GM23248 (cell line): Measurements from ENCODE around the gene CEP192. TPM values are rescaled to one million over a fixed set of nuclear protein-coding genes. Genes with fewer than 3 reads are reported as not detected.

Source experiments
- DNase-seq: peaks from one replicate; pipeline ENCODE4 v3.0.0-alpha.2; 2015
- H2AFZ ChIP-seq: fragments of 200-600 bp; sonication (generic); 2 replicates; pipeline ENCODE4 v1.6.1; 2016; ENCODE audit warnings: antibody characterized with exemption
- H3F3A ChIP-seq: fragments of 200-600 bp; sonication (generic); 2 replicates; pipeline ENCODE4 v1.6.1; 2016; ENCODE audit warnings: mild to moderate bottlenecking, antibody characterized with exemption, mixed run types; ENCODE audit not compliant: insufficient read depth
- H3K27ac ChIP-seq: fragments of 200-600 bp; sonication (generic); 2 replicates; pipeline ENCODE4 v1.5.1; 2016; ENCODE audit warnings: mild to moderate bottlenecking
- H3K27me3 ChIP-seq: fragments of 200-600 bp; sonication (generic); replicated peaks from 2 replicates; pipeline ENCODE4 v1.6.1; 2016; ENCODE audit warnings: mild to moderate bottlenecking; ENCODE audit not compliant: insufficient read depth
- H3K36me3 ChIP-seq: fragments of 200-600 bp; sonication (generic); 2 replicates; pipeline ENCODE4 v1.6.1; 2016; ENCODE audit warnings: low read depth, mild to moderate bottlenecking
- H3K4me1 ChIP-seq: fragments of 200-600 bp; sonication (generic); 2 replicates; pipeline ENCODE4 v1.6.1; 2016; ENCODE audit warnings: mild to moderate bottlenecking; ENCODE audit not compliant: insufficient read depth
- H3K4me2 ChIP-seq: fragments of 200-600 bp; sonication (generic); one replicate; pipeline ENCODE4 v1.6.1; 2016; ENCODE audit warnings: mild to moderate bottlenecking; ENCODE audit not compliant: unreplicated experiment
- H3K4me3 ChIP-seq: fragments of 200-600 bp; sonication (generic); 2 replicates; pipeline ENCODE4 v1.5.1; 2016; ENCODE audit warnings: mild to moderate bottlenecking
- H3K79me2 ChIP-seq: fragments of 200-600 bp; sonication (generic); 2 replicates; pipeline ENCODE4 v1.6.1; 2016; ENCODE audit warnings: mild to moderate bottlenecking; ENCODE audit not compliant: insufficient read depth
- H3K9ac ChIP-seq: fragments of 200-600 bp; sonication (generic); 2 replicates; pipeline ENCODE4 v1.6.1; 2016; ENCODE audit warnings: mild to moderate bottlenecking
- H3K9me2 ChIP-seq: fragments of 200-600 bp; sonication (generic); 2 replicates; pipeline ENCODE4 v1.6.1; 2016; ENCODE audit warnings: mixed run types, mild to moderate bottlenecking, moderate library complexity; ENCODE audit not compliant: insufficient read depth
- H3K9me3 ChIP-seq: fragments of 200-600 bp; sonication (generic); one replicate; pipeline ENCODE4 v1.6.1; 2017; ENCODE audit warnings: low read depth
- H4K20me1 ChIP-seq: fragments of 200-600 bp; sonication (generic); 2 replicates; pipeline ENCODE4 v1.6.0; 2016; ENCODE audit not compliant: insufficient read depth
- EZH2 ChIP-seq: fragments of 200-600 bp; sonication (generic); IDR thresholded peaks from 2 replicates; pipeline ENCODE4 v1.6.1; 2018; ENCODE audit warnings: antibody characterized with exemption, mild to moderate bottlenecking; ENCODE audit not compliant: insufficient read depth, poor library complexity, severe bottlenecking
- EZH2phosphoT487 ChIP-seq: fragments of 200-600 bp; sonication (generic); IDR thresholded peaks from 2 replicates; pipeline ENCODE4 v1.6.1; 2018; ENCODE audit warnings: antibody characterized with exemption, moderate library complexity, mild to moderate bottlenecking, low read depth; ENCODE audit not compliant: insufficient read depth
- WGBS, 2 experiments: methylation state at CpG; one replicate each; pipeline ENCODE4 v1.1.6; 2015 to 2017; ENCODE audit warnings: low lambda C conversion rate in 2 of 2, low coverage in 1 of 2; ENCODE audit errors: missing lambda C conversion rate in 2 of 2; 5-methylcytosine and 5-hydroxymethylcytosine counted together
- in situ Hi-C: fragments of 300-500 bp; cut with MboI; formaldehyde crosslinking; loops from 2 replicates; pipeline ENCODE4 v1.15.0; 2020
- polyA plus RNA-seq: library from polyadenylated mRNA; unstranded; fragments of >200 nt; fragmentation: Nextera tagmentation; extraction: Ambion mirVana; gene quantifications from 2 replicates; pipeline ENCODE4 v1.2.1, GENCODE V29; 2016
- total RNA-seq: library from RNA; depleted of rRNA; stranded (reverse); fragments of >200 nt; shearing (Covaris generic); gene quantifications from 2 replicates; pipeline ENCODE4 v1.2.3, GENCODE V29; 2014

The CEP192 gene
- total and polyA plus RNA-seq, 2 experiments from 2014 or later = 7.4 to 21.5 TPM

DNA sequence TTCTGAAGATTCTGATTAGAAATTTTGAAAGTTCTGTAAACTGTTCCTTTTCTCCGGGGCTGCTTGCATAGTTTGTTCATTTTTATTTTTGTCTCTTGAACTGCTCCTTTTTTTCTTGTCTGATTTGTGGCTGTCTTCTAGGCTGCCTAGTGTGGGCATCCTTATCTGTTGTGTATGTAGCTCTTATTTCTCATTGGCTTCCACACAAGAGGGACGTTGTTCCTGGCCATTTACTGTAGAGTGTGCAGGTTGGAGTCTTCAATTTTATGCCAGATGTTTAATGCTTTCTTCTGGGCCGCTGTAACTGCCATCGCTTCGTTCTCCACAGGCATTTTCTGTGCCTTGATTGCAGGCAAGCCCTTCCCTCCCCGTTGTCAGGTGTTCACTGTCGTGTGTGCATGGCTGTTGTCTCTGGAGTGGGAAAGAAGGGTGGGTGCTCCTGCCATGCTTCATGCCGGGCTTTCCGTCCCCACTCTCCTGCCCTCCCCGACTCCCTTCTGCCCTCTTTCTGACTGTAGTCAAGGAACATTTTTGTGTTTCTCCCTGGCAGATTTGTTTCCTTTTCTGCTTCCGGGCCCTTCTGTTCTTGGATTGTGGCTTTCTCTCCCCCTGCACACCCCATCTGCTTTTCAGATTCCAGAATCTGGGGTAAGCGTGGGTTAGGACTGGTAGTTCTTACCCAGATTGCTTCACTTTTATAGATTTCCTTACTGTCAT is 15.5 kb downstream of the CEP192 start:
- no peak for TF ChIP-seq EZH2phosphoT487
- no peak for TF ChIP-seq EZH2
- H3K79me2 ChIP-seq = peaks cover 50% of the 10 kb centered on the region
- WGBS, 2 experiments = 63 to 74% methylated on average over 11 to 12 of the region's 12 CpGs
- no peaks in the 10 kb centered on the region for H4K20me1 ChIP-seq
- H3K4me2 ChIP-seq = no peak overlapping the region
- no peak overlapping the region for H2AFZ ChIP-seq
- H3F3A ChIP-seq = no peaks in the 10 kb centered on the region
- no peaks in the 10 kb centered on the region for H3K4me1 ChIP-seq
- no peaks in the 10 kb centered on the region for H3K9me3 ChIP-seq
- peaks cover 20% of the 10 kb centered on the region for H3K36me3 ChIP-seq
- H3K4me3 ChIP-seq = no peak overlapping the region
- no peak for DNase-seq
- in situ Hi-C loops = no loop called here
- no peak overlapping the region for H3K9ac ChIP-seq
- no peaks in the 10 kb centered on the region for H3K9me2 ChIP-seq
- no peak overlapping the region for H3K27ac ChIP-seq
- H3K27me3 ChIP-seq = no peaks in the 10 kb centered on the region

DNA sequence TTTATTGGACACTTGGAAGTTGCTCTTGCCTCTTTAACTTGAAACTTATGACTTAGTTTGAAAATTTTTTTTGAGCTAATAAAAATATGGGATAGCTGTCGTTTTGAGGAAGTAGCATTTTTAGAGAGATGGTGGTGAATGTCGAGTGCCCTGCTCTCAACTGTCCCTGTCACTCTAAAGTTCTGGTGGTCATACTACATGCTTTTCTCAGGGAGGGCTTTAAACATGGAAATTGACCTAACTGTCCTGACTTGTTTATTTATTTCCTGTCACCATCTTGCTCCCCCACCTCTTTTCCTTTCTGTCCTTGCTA is 16.0 kb downstream of the CEP192 start:
- Histone ChIP-seq H3K27me3 (no peaks in the 10 kb centered on the region), H3K9ac (no peak overlapping the region), H3K9me2 (no peaks in the 10 kb centered on the region), H3K4me1 (no peaks in the 10 kb centered on the region), H3K4me3 (no peak overlapping the region), H3K4me2 (no peak overlapping the region), H3K36me3 (peaks cover 16% of the 10 kb centered on the region), H2AFZ (no peak overlapping the region), H3F3A (no peaks in the 10 kb centered on the region), H3K79me2 (peaks cover 48% of the 10 kb centered on the region), H3K9me3 (no peaks in the 10 kb centered on the region), H3K27ac (no peak overlapping the region), H4K20me1 (no peaks in the 10 kb centered on the region)
- in situ Hi-C loops = no loop called here
- DNase-seq = no peak
- TF ChIP-seq EZH2 (no peak), EZH2phosphoT487 (no peak)
- WGBS, 2 experiments = 19 to 21% methylated on average over 2 of the region's 2 CpGs

DNA sequence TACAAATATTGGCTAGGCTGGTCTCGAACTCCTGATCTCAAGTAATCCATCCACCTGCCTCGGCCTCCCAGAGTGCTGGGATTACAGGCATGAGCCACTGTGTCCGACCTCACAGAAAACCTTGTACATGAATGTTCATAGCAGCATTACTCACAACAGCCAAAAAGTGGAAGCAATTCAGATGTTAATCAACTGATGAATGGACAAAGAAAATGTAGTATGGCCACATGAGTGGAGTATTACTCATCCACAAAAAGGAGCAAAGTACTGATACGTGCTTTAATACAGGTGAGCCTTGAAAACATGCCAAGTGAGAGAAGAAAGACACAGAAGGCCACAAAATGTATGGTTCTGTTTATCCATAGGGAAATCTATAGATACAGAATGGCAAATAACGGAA is 20.6 kb downstream of the CEP192 start:
- no peak overlapping the region for H3K27ac ChIP-seq
- no peak overlapping the region for H3K9ac ChIP-seq
- H3K9me2 ChIP-seq = no peaks in the 10 kb centered on the region
- H2AFZ ChIP-seq = no peak overlapping the region
- H4K20me1 ChIP-seq = no peaks in the 10 kb centered on the region
- in situ Hi-C loops = no loop called here
- no peaks in the 10 kb centered on the region for H3K27me3 ChIP-seq
- no peak overlapping the region for H3K4me3 ChIP-seq
- H3K79me2 ChIP-seq = peaks cover 16% of the 10 kb centered on the region
- no peaks in the 10 kb centered on the region for H3F3A ChIP-seq
- no peaks in the 10 kb centered on the region for H3K9me3 ChIP-seq
- no peaks in the 10 kb centered on the region for H3K4me1 ChIP-seq
- no peak overlapping the region for H3K4me2 ChIP-seq
- no peak for DNase-seq
- WGBS, 2 experiments = 93 to 96% methylated on average over 5 of the region's 5 CpGs
- TF ChIP-seq EZH2 (no peak), EZH2phosphoT487 (no peak)
- peaks cover 40% of the 10 kb centered on the region for H3K36me3 ChIP-seq

DNA sequence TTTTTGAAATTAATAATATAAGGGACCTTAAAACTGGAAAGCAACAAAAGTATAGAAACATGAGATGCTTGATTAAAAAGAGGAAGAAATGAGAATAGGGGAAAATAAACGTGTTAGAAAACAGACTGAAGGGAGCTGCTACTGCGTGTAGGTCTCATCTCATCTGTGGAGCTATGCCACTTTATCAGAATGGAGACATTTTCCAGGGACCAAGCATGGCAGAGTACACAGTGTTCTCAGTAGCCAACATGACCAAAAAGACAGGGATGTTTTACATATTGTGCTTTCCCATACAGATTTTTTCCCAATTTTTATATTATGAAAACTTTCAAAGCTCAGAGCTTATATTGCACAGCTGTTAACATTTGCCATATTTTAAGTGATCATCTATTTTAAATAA is 23.1 kb downstream of the CEP192 start:
- 53 to 58% methylated on average over 2 of the region's 2 CpGs for WGBS, 2 experiments
- Histone ChIP-seq H3K36me3 (peaks cover 55% of the 10 kb centered on the region), H4K20me1 (no peaks in the 10 kb centered on the region)

More for the DNA sequence above, 23.1 kb downstream of the CEP192 start:
- Histone ChIP-seq H3K4me3 (no peak overlapping the region), H3K9ac (no peak overlapping the region), H3K27ac (no peak overlapping the region), H2AFZ (no peak overlapping the region), H3K9me3 (no peaks in the 10 kb centered on the region), H3K9me2 (no peaks in the 10 kb centered on the region), H3K4me1 (no peaks in the 10 kb centered on the region), H3K79me2 (no peaks in the 10 kb centered on the region), H3K4me2 (no peak overlapping the region), H3F3A (no peaks in the 10 kb centered on the region), H3K27me3 (no peaks in the 10 kb centered on the region)
- no peak for TF ChIP-seq EZH2
- TF ChIP-seq EZH2phosphoT487 = no peak
- in situ Hi-C loops = no loop called here
- no peak for DNase-seq
